Measurements from ENCODE around the gene ACTG1. TPM values are rescaled to one million over a fixed set of nuclear protein-coding genes. Genes with fewer than 3 reads are reported as not detected.

The ACTG1 gene
- total and polyA plus RNA-seq, 2 of the 13 experiments (the other 11 are each of a cell fraction or from before 2014, with no cell fraction given): 973 to 1,138 TPM

DNA sequence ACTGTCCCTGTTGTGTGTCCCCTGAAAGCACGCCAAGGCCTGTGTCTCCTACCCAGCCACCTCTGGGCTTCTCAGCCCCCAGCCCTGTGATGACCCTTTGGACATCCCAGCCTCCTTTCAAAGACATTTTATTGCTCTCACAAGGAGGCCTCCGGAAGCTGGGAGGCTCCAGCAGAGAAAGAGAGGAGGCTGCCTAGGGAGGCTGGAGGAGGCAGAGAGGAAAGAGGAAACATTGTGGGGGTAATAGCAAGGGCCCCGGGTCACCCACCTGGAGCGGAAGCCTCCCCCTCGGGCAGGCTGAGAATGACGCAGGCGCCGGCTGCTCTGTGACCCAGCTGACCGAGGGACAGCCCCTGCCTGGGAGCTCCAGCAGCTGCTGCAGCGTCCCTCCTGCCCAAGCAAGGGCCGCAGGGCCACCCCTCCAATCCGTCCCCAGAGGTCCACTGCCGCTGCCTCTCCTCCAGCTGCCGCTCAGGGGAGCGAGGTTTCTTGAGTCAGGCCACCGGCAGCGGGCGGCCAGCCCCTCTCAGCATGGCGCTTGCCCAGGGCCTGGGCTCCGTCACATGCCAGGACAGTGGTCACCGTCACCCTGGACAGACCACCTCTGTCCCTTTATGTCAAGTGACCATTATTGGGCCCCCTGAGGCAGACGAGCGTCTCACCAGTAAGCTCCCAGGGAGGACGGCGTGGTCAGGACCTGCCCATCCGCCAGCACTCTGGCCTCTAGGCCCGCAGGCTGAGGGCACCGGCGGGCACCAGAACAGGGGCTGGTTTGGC lies 29.3 kb downstream of the ACTG1 start (continued):
- TF ChIP-seq ZNF574 (CRISPR knock-in tag; IDR thresholded peaks at IDR 0.05) (no peak), AKAP8 (CRISPR knock-in tag; IDR thresholded peaks at IDR 0.05) (no peak), SOX5 (CRISPR knock-in tag; IDR thresholded peaks at IDR 0.05; ENCODE audit: borderline replicate concordance) (no peak), ZNF776 (CRISPR knock-in tag; IDR thresholded peaks at IDR 0.05) (no peak), ZNF556 (CRISPR knock-in tag; IDR thresholded peaks at IDR 0.05; ENCODE audit: borderline replicate concordance) (no peak), ZNF253 (CRISPR knock-in tag; IDR thresholded peaks at IDR 0.05; ENCODE audit: borderline replicate concordance) (no peak), ZNF549 (CRISPR knock-in tag; IDR thresholded peaks at IDR 0.05) (no peak), ZNF350 (CRISPR knock-in tag; IDR thresholded peaks at IDR 0.05; ENCODE audit: borderline replicate concordance, low read depth) (no peak), EZH2 (conservative IDR thresholded peaks at IDR 0.05; ENCODE audit: low read depth, low read length) (no peak), ETS1 (CRISPR knock-in tag; IDR thresholded peaks at IDR 0.05) (no peak), ZBTB7A (CRISPR knock-in tag; IDR thresholded peaks at IDR 0.05) (no peak), SYNCRIP (IDR thresholded peaks at IDR 0.05; ENCODE audit: insufficient read depth, low read depth, low read length) (no peak), TBL1XR1 (IDR thresholded peaks at IDR 0.05; ENCODE audit: borderline replicate concordance, low read length, partially characterized antibody) (no peak), ZNF782 (CRISPR knock-in tag; IDR thresholded peaks at IDR 0.05; ENCODE audit: borderline replicate concordance) (no peak), ZSCAN31 (CRISPR knock-in tag; IDR thresholded peaks at IDR 0.05; ENCODE audit: low read depth) (0 out of 2 replicates have a peak, but pooled peaks have one; percentile 26), PITX1 (CRISPR knock-in tag; IDR thresholded peaks at IDR 0.05) (no peak)
- TF ChIP-seq, protein P1, sequence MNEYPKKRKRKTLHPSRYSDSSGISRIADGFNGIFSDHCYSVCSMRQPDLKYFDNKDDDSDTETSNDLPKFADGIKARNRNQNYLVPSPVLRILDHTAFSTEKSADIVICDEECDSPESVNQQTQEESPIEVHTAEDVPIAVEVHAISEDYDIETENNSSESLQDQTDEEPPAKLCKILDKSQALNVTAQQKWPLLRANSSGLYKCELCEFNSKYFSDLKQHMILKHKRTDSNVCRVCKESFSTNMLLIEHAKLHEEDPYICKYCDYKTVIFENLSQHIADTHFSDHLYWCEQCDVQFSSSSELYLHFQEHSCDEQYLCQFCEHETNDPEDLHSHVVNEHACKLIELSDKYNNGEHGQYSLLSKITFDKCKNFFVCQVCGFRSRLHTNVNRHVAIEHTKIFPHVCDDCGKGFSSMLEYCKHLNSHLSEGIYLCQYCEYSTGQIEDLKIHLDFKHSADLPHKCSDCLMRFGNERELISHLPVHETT (CRISPR knock-in tag; conservative IDR thresholded peaks at IDR 0.05): no peak
- TF ChIP-seq, protein P2, sequence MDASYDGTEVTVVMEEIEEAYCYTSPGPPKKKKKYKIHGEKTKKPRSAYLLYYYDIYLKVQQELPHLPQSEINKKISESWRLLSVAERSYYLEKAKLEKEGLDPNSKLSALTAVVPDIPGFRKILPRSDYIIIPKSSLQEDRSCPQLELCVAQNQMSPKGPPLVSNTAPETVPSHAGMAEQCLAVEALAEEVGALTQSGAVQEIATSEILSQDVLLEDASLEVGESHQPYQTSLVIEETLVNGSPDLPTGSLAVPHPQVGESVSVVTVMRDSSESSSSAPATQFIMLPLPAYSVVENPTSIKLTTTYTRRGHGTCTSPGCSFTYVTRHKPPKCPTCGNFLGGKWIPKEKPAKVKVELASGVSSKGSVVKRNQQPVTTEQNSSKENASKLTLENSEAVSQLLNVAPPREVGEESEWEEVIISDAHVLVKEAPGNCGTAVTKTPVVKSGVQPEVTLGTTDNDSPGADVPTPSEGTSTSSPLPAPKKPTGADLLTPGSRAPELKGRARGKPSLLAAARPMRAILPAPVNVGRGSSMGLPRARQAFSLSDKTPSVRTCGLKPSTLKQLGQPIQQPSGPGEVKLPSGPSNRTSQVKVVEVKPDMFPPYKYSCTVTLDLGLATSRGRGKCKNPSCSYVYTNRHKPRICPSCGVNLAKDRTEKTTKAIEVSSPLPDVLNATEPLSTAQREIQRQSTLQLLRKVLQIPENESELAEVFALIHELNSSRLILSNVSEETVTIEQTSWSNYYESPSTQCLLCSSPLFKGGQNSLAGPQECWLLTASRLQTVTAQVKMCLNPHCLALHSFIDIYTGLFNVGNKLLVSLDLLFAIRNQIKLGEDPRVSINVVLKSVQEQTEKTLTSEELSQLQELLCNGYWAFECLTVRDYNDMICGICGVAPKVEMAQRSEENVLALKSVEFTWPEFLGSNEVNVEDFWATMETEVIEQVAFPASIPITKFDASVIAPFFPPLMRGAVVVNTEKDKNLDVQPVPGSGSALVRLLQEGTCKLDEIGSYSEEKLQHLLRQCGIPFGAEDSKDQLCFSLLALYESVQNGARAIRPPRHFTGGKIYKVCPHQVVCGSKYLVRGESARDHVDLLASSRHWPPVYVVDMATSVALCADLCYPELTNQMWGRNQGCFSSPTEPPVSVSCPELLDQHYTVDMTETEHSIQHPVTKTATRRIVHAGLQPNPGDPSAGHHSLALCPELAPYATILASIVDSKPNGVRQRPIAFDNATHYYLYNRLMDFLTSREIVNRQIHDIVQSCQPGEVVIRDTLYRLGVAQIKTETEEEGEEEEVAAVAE (CRISPR knock-in tag; IDR thresholded peaks at IDR 0.05; ENCODE audit: borderline replicate concordance): no peak
